ENCODE results near the gene LYPD8.
"Not testable (repeated sequence)": the region's sequence is repeated elsewhere in the genome, so short reads cannot be mapped to it uniquely, and the experiment has no call there.

The LYPD8 gene

GRCh38 chr1:248755517-248755916 lies at the start of gene LYPD8:
Gene LYPD8, minus strand, starts transcription at chr1:248755759. Its CDS starts 4,678 bp downstream, at chr1:248751081.
- DNase-seq (ENCODE audit: insufficient read length, low spot score) (no peak), FAIRE-seq (no peak)

- FAIRE-seq (no peak), DNase-seq (ENCODE audit: insufficient read length, low spot score) (no peak)
Observed at GRCh38 chr1:248804771-248805681, 49.5 kb upstream of the LYPD8 start.

GRCh38 chr1:248803501-248803900 lies 47.9 kb upstream of the LYPD8 start:
- DNase-seq (ENCODE audit: insufficient read length, low spot score); FAIRE-seq: not testable (repeated sequence)

GRCh38 chr1:248802454-248802853 lies 46.9 kb upstream of the LYPD8 start:
- DNase-seq (ENCODE audit: insufficient read length, low spot score) (no peak), FAIRE-seq (no peak)

- no peak for DNase-seq (ENCODE audit: insufficient read length, low spot score)
- FAIRE-seq, result no peak
Observed at GRCh38 chr1:248800459-248800858, 44.9 kb upstream of the LYPD8 start.

GRCh38 chr1:248798791-248799190 lies 43.2 kb upstream of the LYPD8 start:
- DNase-seq (ENCODE audit: insufficient read length, low spot score) (no peak), FAIRE-seq (no peak)

- not testable (repeated sequence) for FAIRE-seq; DNase-seq (ENCODE audit: insufficient read length, low spot score)
Observed at GRCh38 chr1:248794663-248795062, 39.1 kb upstream of the LYPD8 start.

GRCh38 chr1:248793592-248793991 lies 38.0 kb upstream of the LYPD8 start:
- DNase-seq (ENCODE audit: insufficient read length, low spot score), result no peak
- no peak for FAIRE-seq

GRCh38 chr1:248792342-248792741 lies 36.8 kb upstream of the LYPD8 start:
- DNase-seq (ENCODE audit: insufficient read length, low spot score), result no peak
- FAIRE-seq, result no peak

GRCh38 chr1:248791010-248791409 lies 35.5 kb upstream of the LYPD8 start:
- FAIRE-seq, result no peak
- no peak for DNase-seq (ENCODE audit: insufficient read length, low spot score)

GRCh38 chr1:248790456-248790855 lies 34.9 kb upstream of the LYPD8 start:
- FAIRE-seq (no peak), DNase-seq (ENCODE audit: insufficient read length, low spot score) (no peak)

- not testable (repeated sequence) for DNase-seq (ENCODE audit: insufficient read length, low spot score); FAIRE-seq
Observed at GRCh38 chr1:248789337-248789736, 33.8 kb upstream of the LYPD8 start.

- FAIRE-seq, result no peak
- no peak for DNase-seq (ENCODE audit: insufficient read length, low spot score)
Observed at GRCh38 chr1:248788327-248788726, 32.8 kb upstream of the LYPD8 start.

- FAIRE-seq (no peak), DNase-seq (ENCODE audit: insufficient read length, low spot score) (no peak)
Observed at GRCh38 chr1:248787430-248787829, 31.9 kb upstream of the LYPD8 start.

GRCh38 chr1:248786156-248786555 lies 30.6 kb upstream of the LYPD8 start:
- no peak for FAIRE-seq
- no peak for DNase-seq (ENCODE audit: insufficient read length, low spot score)

- no peak for FAIRE-seq
Observed at GRCh38 chr1:248783367-248783766, 27.8 kb upstream of the LYPD8 start.

GRCh38 chr1:248782416-248783141 lies 27.0 kb upstream of the LYPD8 start:
- FAIRE-seq, result no peak
- DNase-seq (ENCODE audit: insufficient read length, low spot score), result no peak

More at GRCh38 chr1:248783367-248783766, 27.8 kb upstream of the LYPD8 start:
- DNase-seq (ENCODE audit: insufficient read length, low spot score), result no peak

- DNase-seq (ENCODE audit: insufficient read length, low spot score) (no peak), FAIRE-seq (no peak)
Observed at GRCh38 chr1:248779350-248779749, 23.8 kb upstream of the LYPD8 start.

- DNase-seq (ENCODE audit: insufficient read length, low spot score), result no peak
- no peak for FAIRE-seq
Observed at GRCh38 chr1:248778906-248779305, 23.3 kb upstream of the LYPD8 start.

- FAIRE-seq (no peak), DNase-seq (ENCODE audit: insufficient read length, low spot score) (no peak)
Observed at GRCh38 chr1:248776991-248777390, 21.4 kb upstream of the LYPD8 start.

GRCh38 chr1:248775441-248775840 lies 19.9 kb upstream of the LYPD8 start:
- no peak for DNase-seq (ENCODE audit: insufficient read length, low spot score)
- no peak for FAIRE-seq

- DNase-seq (ENCODE audit: insufficient read length, low spot score), result no peak
- FAIRE-seq, result no peak
Observed at GRCh38 chr1:248759644-248760043, 4.1 kb upstream of the LYPD8 start.
